Measurements from ENCODE around the gene NTNG1. TPM values are rescaled to one million over a fixed set of nuclear protein-coding genes. Genes with fewer than 3 reads are reported as not detected.

Gene NTNG1
- total RNA-seq, 1 experiment from 2014 or later: not detected

GRCh38 chr1:107467811-107468210, 327.0 kb downstream of the NTNG1 start:
- H3K4me2 ChIP-seq (ENCODE audit: low read depth, low read length, poor library complexity, severe bottlenecking): no peak overlapping the region
- H3K9me3 ChIP-seq (ENCODE audit: low read length): no peaks in the 10 kb centered on the region
- no peaks in the 10 kb centered on the region for H3K4me1 ChIP-seq (ENCODE audit: low read length)
- no peaks in the 10 kb centered on the region for H4K20me1 ChIP-seq (ENCODE audit: insufficient read depth, low read depth, low read length)
- no peaks in the 10 kb centered on the region for H3K27me3 ChIP-seq (ENCODE audit: low read length)
- H3K27ac ChIP-seq (ENCODE audit: low read length): no peak overlapping the region
- no peak overlapping the region for H2AFZ ChIP-seq (ENCODE audit: low read length)
- H3K4me3 ChIP-seq (ENCODE audit: low read length): no peak overlapping the region
- no peak overlapping the region for H3K9ac ChIP-seq (ENCODE audit: low read length)
- no peak for DNase-seq
- H3K36me3 ChIP-seq (ENCODE audit: insufficient read depth, low read length): no peaks in the 10 kb centered on the region
- no peaks in the 10 kb centered on the region for H3K79me2 ChIP-seq (ENCODE audit: low read length)
- H3K9me2 ChIP-seq (replicated peaks; ENCODE audit: insufficient read depth, low read length): no peaks in the 10 kb centered on the region

GRCh38 chr1:107473065-107473464, 332.2 kb downstream of the NTNG1 start:
- Histone ChIP-seq H3K9me2 (replicated peaks; ENCODE audit: insufficient read depth, low read length) (no peaks in the 10 kb centered on the region), H3K9ac (ENCODE audit: low read length) (no peak overlapping the region), H3K79me2 (ENCODE audit: low read length) (no peaks in the 10 kb centered on the region), H3K4me1 (ENCODE audit: low read length) (no peaks in the 10 kb centered on the region), H3K36me3 (ENCODE audit: insufficient read depth, low read length) (no peaks in the 10 kb centered on the region), H3K27me3 (ENCODE audit: low read length) (no peaks in the 10 kb centered on the region), H2AFZ (ENCODE audit: low read length) (no peak overlapping the region), H3K9me3 (ENCODE audit: low read length) (no peaks in the 10 kb centered on the region), H4K20me1 (ENCODE audit: insufficient read depth, low read depth, low read length) (no peaks in the 10 kb centered on the region), H3K4me3 (ENCODE audit: low read length) (no peak overlapping the region), H3K27ac (ENCODE audit: low read length) (no peak overlapping the region), H3K4me2 (ENCODE audit: low read depth, low read length, poor library complexity, severe bottlenecking) (no peak overlapping the region)
- no peak for DNase-seq

GRCh38 chr1:107474877-107475612, 334.2 kb downstream of the NTNG1 start:
- Histone ChIP-seq H3K36me3 (ENCODE audit: insufficient read depth, low read length) (no peaks in the 10 kb centered on the region), H3K4me1 (ENCODE audit: low read length) (no peaks in the 10 kb centered on the region), H2AFZ (ENCODE audit: low read length) (no peak overlapping the region), H3K27ac (ENCODE audit: low read length) (no peak overlapping the region), H4K20me1 (ENCODE audit: insufficient read depth, low read depth, low read length) (no peaks in the 10 kb centered on the region), H3K79me2 (ENCODE audit: low read length) (no peaks in the 10 kb centered on the region), H3K27me3 (ENCODE audit: low read length) (no peaks in the 10 kb centered on the region), H3K9ac (ENCODE audit: low read length) (no peak overlapping the region), H3K4me3 (ENCODE audit: low read length) (no peak overlapping the region), H3K9me3 (ENCODE audit: low read length) (no peaks in the 10 kb centered on the region), H3K4me2 (ENCODE audit: low read depth, low read length, poor library complexity, severe bottlenecking) (no peak overlapping the region), H3K9me2 (replicated peaks; ENCODE audit: insufficient read depth, low read length) (no peaks in the 10 kb centered on the region)
- no peak for DNase-seq

GRCh38 chr1:107477233-107477632, 336.4 kb downstream of the NTNG1 start:
- H3K9ac ChIP-seq (ENCODE audit: low read length): no peak overlapping the region
- no peaks in the 10 kb centered on the region for H3K4me1 ChIP-seq (ENCODE audit: low read length)
- H3K9me3 ChIP-seq (ENCODE audit: low read length): no peaks in the 10 kb centered on the region
- H3K9me2 ChIP-seq (replicated peaks; ENCODE audit: insufficient read depth, low read length): no peaks in the 10 kb centered on the region
- H3K4me3 ChIP-seq (ENCODE audit: low read length): no peak overlapping the region
- H4K20me1 ChIP-seq (ENCODE audit: insufficient read depth, low read depth, low read length): no peaks in the 10 kb centered on the region
- DNase-seq: peak; percentile 75
- no peaks in the 10 kb centered on the region for H3K27me3 ChIP-seq (ENCODE audit: low read length)
- no peak overlapping the region for H3K27ac ChIP-seq (ENCODE audit: low read length)
- H3K79me2 ChIP-seq (ENCODE audit: low read length): no peaks in the 10 kb centered on the region
- H3K4me2 ChIP-seq (ENCODE audit: low read depth, low read length, poor library complexity, severe bottlenecking): no peak overlapping the region
- H2AFZ ChIP-seq (ENCODE audit: low read length): no peak overlapping the region
- H3K36me3 ChIP-seq (ENCODE audit: insufficient read depth, low read length): no peaks in the 10 kb centered on the region

GRCh38 chr1:107479865-107480350, 339.1 kb downstream of the NTNG1 start:
- no peak for DNase-seq
- Histone ChIP-seq H3K9me3 (ENCODE audit: low read length) (no peaks in the 10 kb centered on the region), H3K9ac (ENCODE audit: low read length) (no peak overlapping the region), H3K36me3 (ENCODE audit: insufficient read depth, low read length) (no peaks in the 10 kb centered on the region), H2AFZ (ENCODE audit: low read length) (no peak overlapping the region), H3K27me3 (ENCODE audit: low read length) (no peaks in the 10 kb centered on the region), H3K4me1 (ENCODE audit: low read length) (no peaks in the 10 kb centered on the region), H3K27ac (ENCODE audit: low read length) (no peak overlapping the region), H3K4me3 (ENCODE audit: low read length) (no peak overlapping the region), H3K79me2 (ENCODE audit: low read length) (no peaks in the 10 kb centered on the region), H4K20me1 (ENCODE audit: insufficient read depth, low read depth, low read length) (no peaks in the 10 kb centered on the region), H3K4me2 (ENCODE audit: low read depth, low read length, poor library complexity, severe bottlenecking) (no peak overlapping the region), H3K9me2 (replicated peaks; ENCODE audit: insufficient read depth, low read length) (no peaks in the 10 kb centered on the region)

GRCh38 chr1:107480548-107481415, 339.9 kb downstream of the NTNG1 start:
- Histone ChIP-seq H3K36me3 (ENCODE audit: insufficient read depth, low read length) (no peaks in the 10 kb centered on the region), H3K9me3 (ENCODE audit: low read length) (no peaks in the 10 kb centered on the region), H3K27ac (ENCODE audit: low read length) (no peak overlapping the region), H3K9me2 (replicated peaks; ENCODE audit: insufficient read depth, low read length) (no peaks in the 10 kb centered on the region), H3K4me2 (ENCODE audit: low read depth, low read length, poor library complexity, severe bottlenecking) (no peak overlapping the region), H2AFZ (ENCODE audit: low read length) (0 out of 2 replicates have a peak overlapping the region, but pooled peaks have one; percentile 36), H3K27me3 (ENCODE audit: low read length) (no peaks in the 10 kb centered on the region), H3K9ac (ENCODE audit: low read length) (no peak overlapping the region), H4K20me1 (ENCODE audit: insufficient read depth, low read depth, low read length) (no peaks in the 10 kb centered on the region), H3K4me1 (ENCODE audit: low read length) (no peaks in the 10 kb centered on the region), H3K4me3 (ENCODE audit: low read length) (no peak overlapping the region), H3K79me2 (ENCODE audit: low read length) (no peaks in the 10 kb centered on the region)
- DNase-seq: no peak

- Histone ChIP-seq H3K9ac (ENCODE audit: low read length) (no peak overlapping the region), H3K27me3 (ENCODE audit: low read length) (no peaks in the 10 kb centered on the region), H3K27ac (ENCODE audit: low read length) (no peak overlapping the region), H3K9me2 (replicated peaks; ENCODE audit: insufficient read depth, low read length) (no peaks in the 10 kb centered on the region), H4K20me1 (ENCODE audit: insufficient read depth, low read depth, low read length) (no peaks in the 10 kb centered on the region), H3K36me3 (ENCODE audit: insufficient read depth, low read length) (no peaks in the 10 kb centered on the region), H3K4me3 (ENCODE audit: low read length) (no peak overlapping the region), H3K9me3 (ENCODE audit: low read length) (no peaks in the 10 kb centered on the region), H2AFZ (ENCODE audit: low read length) (no peak overlapping the region), H3K4me1 (ENCODE audit: low read length) (no peaks in the 10 kb centered on the region), H3K79me2 (ENCODE audit: low read length) (no peaks in the 10 kb centered on the region), H3K4me2 (ENCODE audit: low read depth, low read length, poor library complexity, severe bottlenecking) (no peak overlapping the region)
- DNase-seq: no peak
Observed at GRCh38 chr1:107481756-107482384, 341.0 kb downstream of the NTNG1 start.

GRCh38 chr1:107483949-107484348, 343.1 kb downstream of the NTNG1 start:
- DNase-seq: no peak
- H3K4me3 ChIP-seq (ENCODE audit: low read length): no peak overlapping the region
- H3K9ac ChIP-seq (ENCODE audit: low read length): no peak overlapping the region
- H3K4me2 ChIP-seq (ENCODE audit: low read depth, low read length, poor library complexity, severe bottlenecking): no peak overlapping the region
- no peaks in the 10 kb centered on the region for H3K9me2 ChIP-seq (replicated peaks; ENCODE audit: insufficient read depth, low read length)
- no peak overlapping the region for H3K27ac ChIP-seq (ENCODE audit: low read length)
- no peaks in the 10 kb centered on the region for H3K9me3 ChIP-seq (ENCODE audit: low read length)
- H3K79me2 ChIP-seq (ENCODE audit: low read length): no peaks in the 10 kb centered on the region
- no peaks in the 10 kb centered on the region for H3K4me1 ChIP-seq (ENCODE audit: low read length)
- no peaks in the 10 kb centered on the region for H4K20me1 ChIP-seq (ENCODE audit: insufficient read depth, low read depth, low read length)
- H2AFZ ChIP-seq (ENCODE audit: low read length): no peak overlapping the region
- no peaks in the 10 kb centered on the region for H3K36me3 ChIP-seq (ENCODE audit: insufficient read depth, low read length)
- no peaks in the 10 kb centered on the region for H3K27me3 ChIP-seq (ENCODE audit: low read length)
